Coronary artery (tissue), 2 donors: ENCODE results near the gene RBFOX2.

Source experiments
- DNase-seq: peaks from one replicate; pipeline ENCODE4 v3.0.0-alpha.2; 2017; ENCODE audit warnings: low spot score
- H3K27ac ChIP-seq, 2 donors: fragments of 200-600 bp; sonication (generic); one replicate each; pipeline ENCODE4 v1.5.1; 2016 to 2019
- H3K4me3 ChIP-seq: fragments of 200-600 bp; sonication (generic); 2 replicates; pipeline ENCODE4 v1.5.1; 2016; ENCODE audit warnings: mild to moderate bottlenecking, moderate library complexity
- CTCF ChIP-seq: fragments of 200-600 bp; sonication (generic); IDR thresholded peaks from one replicate; pipeline ENCODE4 v1.5.1; 2019; ENCODE audit warnings: antibody characterized with exemption

The RBFOX2 gene

GRCh38 chr22:35904336-35904692 lies 124.3 kb downstream of the RBFOX2 start:
- Histone ChIP-seq H3K4me3 (no peak overlapping the region), H3K27ac (no peak overlapping the region)
- TF ChIP-seq CTCF, result no peak
- DNase-seq, result no peak

GRCh38 chr22:35903571-35904335 lies 124.9 kb downstream of the RBFOX2 start:
- no peak for DNase-seq
- H3K4me3 ChIP-seq, result no peak overlapping the region
- no peak for TF ChIP-seq CTCF
- H3K27ac ChIP-seq, result no peak overlapping the region

GRCh38 chr22:35900483-35901168 lies 128.0 kb downstream of the RBFOX2 start:
- no peak for DNase-seq
- Histone ChIP-seq H3K27ac (no peak overlapping the region), H3K4me3 (no peak overlapping the region)
- TF ChIP-seq CTCF, result no peak

- Histone ChIP-seq H3K27ac (peak overlapping the region in 1 of 2 donors; percentile 5), H3K4me3 (no peak overlapping the region)
- DNase-seq, result no peak
- no peak for TF ChIP-seq CTCF
Observed at GRCh38 chr22:35899736-35900135, 128.9 kb downstream of the RBFOX2 start.

GRCh38 chr22:35896111-35896705 lies 132.4 kb downstream of the RBFOX2 start:
- DNase-seq, result no peak
- Histone ChIP-seq H3K27ac (no peak overlapping the region), H3K4me3 (no peak overlapping the region)
- no peak for TF ChIP-seq CTCF

GRCh38 chr22:35894937-35895708 lies 133.5 kb downstream of the RBFOX2 start:
- no peak for TF ChIP-seq CTCF
- Histone ChIP-seq H3K27ac (peak overlapping the region; percentile 82 to 86), H3K4me3 (peak overlapping the region; percentile 70)
- DNase-seq, result no peak
